ENCODE measurements around the gene CAB39. TPM values are rescaled to one million over a fixed set of nuclear protein-coding genes. Genes with fewer than 3 reads are reported as not detected.

Gene CAB39
- total RNA-seq, 1 donor from 2014 or later, result 66.6 TPM

- H2AFZ ChIP-seq (ENCODE audit: low read depth, low read length), result no peak overlapping the region
- Mint-ChIP-seq H3K4me3 (ENCODE audit: unreplicated experiment) (no peak overlapping the region), H3K36me3 (ENCODE audit: low read depth, unreplicated experiment) (no peaks in the 10 kb centered on the region), H3K9me3 (ENCODE audit: unreplicated experiment) (peaks cover 3% of the 10 kb centered on the region), H3K27ac (ENCODE audit: unreplicated experiment) (no peak overlapping the region), H3K27me3 (ENCODE audit: low read depth, unreplicated experiment) (peaks cover 8% of the 10 kb centered on the region), H3K4me1 (ENCODE audit: low read depth, unreplicated experiment) (peaks cover 9% of the 10 kb centered on the region)
- H3K79me2 ChIP-seq (ENCODE audit: insufficient read depth, low read length), result no peaks in the 10 kb centered on the region
- H3K9ac ChIP-seq (ENCODE audit: low read length), result no peak overlapping the region
- TF ChIP-seq CTCF (IDR thresholded peaks at IDR 0.05; ENCODE audit: insufficient read depth, low read depth, low read length) (no peak), EZH2 (IDR thresholded peaks at IDR 0.05; ENCODE audit: insufficient read depth, low read length) (no peak)
- H3K4me2 ChIP-seq (ENCODE audit: low read length), result no peak overlapping the region
- DNase-seq (ENCODE audit: low read depth) (no peak), FAIRE-seq (no peak)
- H4K20me1 ChIP-seq (ENCODE audit: insufficient read depth, low read length), result no peaks in the 10 kb centered on the region
- H3K27ac ChIP-seq (ENCODE audit: low read depth, low read length), result no peak overlapping the region
- H3K9me3 ChIP-seq (ENCODE audit: insufficient read depth, low read depth, low read length), result no peaks in the 10 kb centered on the region
- H3K4me1 ChIP-seq (ENCODE audit: insufficient read depth, low read length), result peaks cover 14% of the 10 kb centered on the region
- H3K36me3 ChIP-seq (ENCODE audit: insufficient read depth, low read length), result no peaks in the 10 kb centered on the region
- H3K27me3 ChIP-seq (ENCODE audit: insufficient read depth, low read length), result no peaks in the 10 kb centered on the region
- H3K4me3 ChIP-seq (ENCODE audit: insufficient read depth, low read depth, low read length), result no peak overlapping the region
Observed at GRCh38 chr2:230676546-230676945, 36.1 kb upstream of the CAB39 start.

GRCh38 chr2:230677201-230677946 is 35.3 kb upstream of the CAB39 start:
- Histone ChIP-seq H3K36me3 (ENCODE audit: insufficient read depth, low read length) (no peaks in the 10 kb centered on the region), H3K27ac (ENCODE audit: low read depth, low read length) (no peak overlapping the region), H3K9me3 (ENCODE audit: insufficient read depth, low read depth, low read length) (no peaks in the 10 kb centered on the region), H3K4me1 (ENCODE audit: insufficient read depth, low read length) (peaks cover 14% of the 10 kb centered on the region), H4K20me1 (ENCODE audit: insufficient read depth, low read length) (no peaks in the 10 kb centered on the region), H3K79me2 (ENCODE audit: insufficient read depth, low read length) (no peaks in the 10 kb centered on the region), H3K4me3 (ENCODE audit: insufficient read depth, low read depth, low read length) (no peak overlapping the region), H3K9ac (ENCODE audit: low read length) (no peak overlapping the region), H2AFZ (ENCODE audit: low read depth, low read length) (no peak overlapping the region), H3K27me3 (ENCODE audit: insufficient read depth, low read length) (no peaks in the 10 kb centered on the region), H3K4me2 (ENCODE audit: low read length) (no peak overlapping the region)
- Mint-ChIP-seq H3K4me1 (ENCODE audit: low read depth, unreplicated experiment) (peaks cover 6% of the 10 kb centered on the region), H3K9me3 (ENCODE audit: unreplicated experiment) (peaks cover 4% of the 10 kb centered on the region), H3K36me3 (ENCODE audit: low read depth, unreplicated experiment) (peaks cover 2% of the 10 kb centered on the region), H3K27ac (ENCODE audit: unreplicated experiment) (no peak overlapping the region), H3K4me3 (ENCODE audit: unreplicated experiment) (no peak overlapping the region), H3K27me3 (ENCODE audit: low read depth, unreplicated experiment) (peaks cover 9% of the 10 kb centered on the region)
- no peak for FAIRE-seq
- TF ChIP-seq CTCF (IDR thresholded peaks at IDR 0.05; ENCODE audit: insufficient read depth, low read depth, low read length) (no peak), EZH2 (IDR thresholded peaks at IDR 0.05; ENCODE audit: insufficient read depth, low read length) (no peak)
- no peak for DNase-seq (ENCODE audit: low read depth)

GRCh38 chr2:230678018-230678417 is 34.6 kb upstream of the CAB39 start:
- Mint-ChIP-seq H3K36me3 (ENCODE audit: low read depth, unreplicated experiment) (peaks cover 3% of the 10 kb centered on the region), H3K4me3 (ENCODE audit: unreplicated experiment) (no peak overlapping the region), H3K27me3 (ENCODE audit: low read depth, unreplicated experiment) (peaks cover 9% of the 10 kb centered on the region), H3K9me3 (ENCODE audit: unreplicated experiment) (peaks cover 7% of the 10 kb centered on the region), H3K27ac (ENCODE audit: unreplicated experiment) (no peak overlapping the region), H3K4me1 (ENCODE audit: low read depth, unreplicated experiment) (peaks cover 6% of the 10 kb centered on the region)
- Histone ChIP-seq H3K36me3 (ENCODE audit: insufficient read depth, low read length) (no peaks in the 10 kb centered on the region), H3K4me2 (ENCODE audit: low read length) (no peak overlapping the region), H3K79me2 (ENCODE audit: insufficient read depth, low read length) (no peaks in the 10 kb centered on the region), H2AFZ (ENCODE audit: low read depth, low read length) (no peak overlapping the region), H3K27me3 (ENCODE audit: insufficient read depth, low read length) (no peaks in the 10 kb centered on the region), H3K4me3 (ENCODE audit: insufficient read depth, low read depth, low read length) (no peak overlapping the region), H4K20me1 (ENCODE audit: insufficient read depth, low read length) (no peaks in the 10 kb centered on the region), H3K4me1 (ENCODE audit: insufficient read depth, low read length) (peaks cover 14% of the 10 kb centered on the region), H3K9ac (ENCODE audit: low read length) (no peak overlapping the region), H3K9me3 (ENCODE audit: insufficient read depth, low read depth, low read length) (no peaks in the 10 kb centered on the region), H3K27ac (ENCODE audit: low read depth, low read length) (no peak overlapping the region)
- DNase-seq (ENCODE audit: low read depth) (no peak), FAIRE-seq (no peak)
- TF ChIP-seq CTCF (IDR thresholded peaks at IDR 0.05; ENCODE audit: insufficient read depth, low read depth, low read length), result no peak
- no peak for TF ChIP-seq EZH2 (IDR thresholded peaks at IDR 0.05; ENCODE audit: insufficient read depth, low read length)
